Measurements from ENCODE around the gene ELFN1. TPM values are rescaled to one million over a fixed set of nuclear protein-coding genes. Genes with fewer than 3 reads are reported as not detected.

The ELFN1 gene
- total and polyA plus RNA-seq, 4 donors: 0.43 to 3.5 (median 3.4) TPM

GRCh38 chr7:1761774-1762173, 91.7 kb downstream of the ELFN1 start (continued):
- no peak for TF ChIP-seq REST (IDR thresholded peaks at IDR 0.05)
- TF ChIP-seq MAX (IDR thresholded peaks at IDR 0.05): no peak
- TF ChIP-seq SP1 (IDR thresholded peaks at IDR 0.05): no peak
- TF ChIP-seq TAF1 (conservative IDR thresholded peaks at IDR 0.05): no peak

GRCh38 chr7:1762238-1762945, 92.3 kb downstream of the ELFN1 start:
- H3K36me3 ChIP-seq (ENCODE audit: control insufficient read depth in 4 of 4, insufficient read depth in 3 of 4, low read depth in 1 of 4, low read length in 3 of 4): no peaks in the 10 kb centered on the region
- WGBS: 97% methylated on average over 30 of the region's 30 CpGs
- TF ChIP-seq JUND (IDR thresholded peaks at IDR 0.05) (no peak), REST (IDR thresholded peaks at IDR 0.05) (no peak), ATF3 (IDR thresholded peaks at IDR 0.05) (no peak), MAX (IDR thresholded peaks at IDR 0.05) (no peak)

GRCh38 chr7:1763033-1763432, 93.0 kb downstream of the ELFN1 start:
- no peak for DNase-seq (ENCODE audit: low spot score)
- Histone ChIP-seq H3K4me1 (ENCODE audit: control insufficient read depth in 4 of 4, insufficient read depth in 4 of 4, low read length in 3 of 4) (no peaks in the 10 kb centered on the region), H3K27me3 (ENCODE audit: control insufficient read depth in 4 of 4, insufficient read depth in 4 of 4, low read length in 3 of 4) (no peaks in the 10 kb centered on the region), H3K9me3 (ENCODE audit: control insufficient read depth in 4 of 4, low read length in 3 of 4) (peaks cover 0 to 8% (median 4%) of the 10 kb centered on the region in 4 donors), H3K36me3 (ENCODE audit: control insufficient read depth in 4 of 4, insufficient read depth in 3 of 4, low read depth in 1 of 4, low read length in 3 of 4) (no peaks in the 10 kb centered on the region), H3K4me3 (ENCODE audit: low read depth in 1 of 3, low read length in 3 of 3) (no peak overlapping the region), H3K27ac (ENCODE audit: low read depth in 1 of 2, low read length in 2 of 2) (no peak overlapping the region), H3K9ac (ENCODE audit: low read depth in 1 of 2, low read length in 2 of 2) (no peak overlapping the region)
- WGBS: 97% methylated on average over 13 of the region's 13 CpGs
- no peak for TF ChIP-seq ZBTB33 (IDR thresholded peaks at IDR 0.05)
- TF ChIP-seq TAF1 (conservative IDR thresholded peaks at IDR 0.05): no peak
- TF ChIP-seq JUND (IDR thresholded peaks at IDR 0.05): no peak
- TF ChIP-seq REST (IDR thresholded peaks at IDR 0.05): no peak
- no peak for TF ChIP-seq HNF4G (IDR thresholded peaks at IDR 0.05)
- TF ChIP-seq ATF3 (IDR thresholded peaks at IDR 0.05): no peak
- no peak for TF ChIP-seq FOXA2 (IDR thresholded peaks at IDR 0.05)
- TF ChIP-seq FOXA1 (IDR thresholded peaks at IDR 0.05): no peak
- TF ChIP-seq GABPA (IDR thresholded peaks at IDR 0.05 in 1 of 2, conservative IDR thresholded peaks at IDR 0.05 in 1 of 2): no peak
- no peak for TF ChIP-seq YY1 (IDR thresholded peaks at IDR 0.05)
- TF ChIP-seq EGR1 (IDR thresholded peaks at IDR 0.05; ENCODE audit: low read depth in 2 of 2): no peak
- TF ChIP-seq MAX (IDR thresholded peaks at IDR 0.05): no peak

More at GRCh38 chr7:1762238-1762945, 92.3 kb downstream of the ELFN1 start:
- H3K27me3 ChIP-seq (ENCODE audit: control insufficient read depth in 4 of 4, insufficient read depth in 4 of 4, low read length in 3 of 4): no peaks in the 10 kb centered on the region
- DNase-seq (ENCODE audit: low spot score): no peak
- H3K4me3 ChIP-seq (ENCODE audit: low read depth in 1 of 3, low read length in 3 of 3): no peak overlapping the region
- no peak overlapping the region for H3K9ac ChIP-seq (ENCODE audit: low read depth in 1 of 2, low read length in 2 of 2)
- H3K9me3 ChIP-seq (ENCODE audit: control insufficient read depth in 4 of 4, low read length in 3 of 4): peaks cover 0 to 8% (median 4%) of the 10 kb centered on the region in 4 donors
- no peaks in the 10 kb centered on the region for H3K4me1 ChIP-seq (ENCODE audit: control insufficient read depth in 4 of 4, insufficient read depth in 4 of 4, low read length in 3 of 4)
- no peak overlapping the region for H3K27ac ChIP-seq (ENCODE audit: low read depth in 1 of 2, low read length in 2 of 2)
